Measurements from ENCODE around the gene PPIE.

DNA sequence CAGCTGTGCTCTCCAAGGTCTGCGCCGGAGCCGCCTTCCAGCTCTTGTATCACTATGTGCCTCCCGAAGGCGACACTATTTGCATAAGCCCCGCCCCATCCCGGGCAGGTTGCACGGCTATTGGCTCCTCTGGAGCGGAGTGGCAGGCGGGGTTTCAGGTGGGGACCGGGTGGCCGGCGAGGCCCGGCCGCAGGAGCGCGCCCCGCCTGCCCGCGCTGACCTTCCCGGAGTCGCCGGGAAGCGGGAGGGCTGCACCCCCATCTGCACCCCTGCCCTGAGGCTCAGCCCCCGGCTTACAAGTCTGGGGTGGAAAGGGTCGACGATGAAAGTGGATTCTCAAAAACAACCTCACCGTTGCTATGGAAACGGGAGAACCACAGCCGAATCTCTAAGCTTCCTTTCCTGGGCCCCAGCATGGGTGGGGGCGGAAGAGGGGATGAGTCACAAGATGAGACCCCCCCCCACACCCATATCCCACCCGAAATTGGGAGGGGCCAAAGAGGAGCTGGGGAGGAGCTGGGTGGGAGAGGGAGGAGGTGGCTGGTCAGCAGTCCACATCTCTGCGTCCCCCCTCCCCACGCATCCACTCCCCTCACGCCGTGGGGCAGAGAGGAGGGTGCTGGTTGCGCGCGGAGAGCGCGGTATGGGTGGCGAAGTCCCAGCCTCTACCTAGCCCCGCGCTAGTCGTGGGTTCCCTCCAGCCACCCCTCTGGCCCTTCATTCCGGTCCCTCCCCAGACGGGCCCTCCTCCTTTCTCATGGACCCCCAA is 47.1 kb upstream of the PPIE start, which contains the start of gene HPCAL4:
- no peak for TF ChIP-seq CTCF (IDR thresholded peaks at IDR 0.05; ENCODE audit: low read depth, low read length)
- no peak for TF ChIP-seq EZH2phosphoT487 (IDR thresholded peaks at IDR 0.05; ENCODE audit: low read depth)
